ENCODE results near the gene C1orf167. TPM values are rescaled to one million over a fixed set of nuclear protein-coding genes. Genes with fewer than 3 reads are reported as not detected.
A peak's percentile ranks its signal among the peaks of the same experiment; 100 is the strongest.

C1orf167 gene
- total and polyA plus RNA-seq, 2 of the 13 experiments (the other 11 are each of a cell fraction or from before 2014, with no cell fraction given): not detected

DNA sequence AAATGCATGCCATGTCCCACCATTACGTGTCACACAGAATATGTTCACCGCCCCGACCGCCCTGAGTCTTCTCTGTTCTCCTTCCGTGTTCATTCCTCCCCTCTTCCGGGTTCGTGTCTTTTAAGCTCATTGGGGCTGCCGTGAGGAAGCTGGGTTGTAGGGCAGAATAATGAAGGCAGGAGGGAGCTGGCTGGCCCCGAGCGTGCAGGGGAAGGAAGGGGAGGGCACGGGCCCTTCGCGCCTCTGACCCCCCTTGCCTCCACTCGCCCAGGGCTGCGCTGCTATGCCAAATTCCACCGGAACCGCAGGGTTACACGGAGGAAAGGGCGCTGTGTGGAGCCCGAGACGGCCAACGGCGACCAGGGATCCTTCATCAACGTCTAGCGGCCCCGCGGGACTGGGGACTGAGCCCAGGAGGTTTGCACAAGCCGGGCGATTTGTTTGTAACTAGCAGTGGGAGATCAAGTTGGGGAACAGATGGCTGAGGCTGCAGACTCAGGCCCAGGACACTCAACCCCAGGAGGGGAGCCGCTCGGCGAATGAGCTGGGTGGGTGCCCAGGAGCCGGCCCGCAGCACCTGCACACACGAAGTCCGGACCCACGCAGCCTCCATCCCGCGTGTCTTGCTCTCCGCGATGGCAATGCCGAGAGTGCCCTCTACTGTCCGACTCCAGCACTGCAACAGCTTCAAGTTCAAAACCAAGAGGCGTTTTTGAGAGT, 42.5 kb upstream of the C1orf167 start (continued):
- TF ChIP-seq LCORL (IDR thresholded peaks at IDR 0.05) (no peak), LCORL (CRISPR knock-in tag; IDR thresholded peaks at IDR 0.05) (peak; percentile 60; the same call in 1 of the 2 replicates), ZBTB21 (CRISPR knock-in tag; IDR thresholded peaks at IDR 0.05) (no peak), HNF1B (CRISPR knock-in tag; IDR thresholded peaks at IDR 0.05) (0 out of 2 replicates have a peak, but pooled peaks have one; percentile 45), NFKB2 (CRISPR knock-in tag; IDR thresholded peaks at IDR 0.05; ENCODE audit: borderline replicate concordance) (peak; percentile 9; the same call in 1 of the 2 replicates), ZNF24 (IDR thresholded peaks at IDR 0.05) (no peak), ASH2L (IDR thresholded peaks at IDR 0.05; ENCODE audit: insufficient read length, low read depth, low read length) (no peak), TFAP4 (IDR thresholded peaks at IDR 0.05; ENCODE audit: borderline replicate concordance, low read depth) (no peak), ZNF274 (CRISPR knock-in tag; IDR thresholded peaks at IDR 0.05) (0 out of 2 replicates have a peak, but pooled peaks have one; percentile 34)
- TF ChIP-seq, protein P1, sequence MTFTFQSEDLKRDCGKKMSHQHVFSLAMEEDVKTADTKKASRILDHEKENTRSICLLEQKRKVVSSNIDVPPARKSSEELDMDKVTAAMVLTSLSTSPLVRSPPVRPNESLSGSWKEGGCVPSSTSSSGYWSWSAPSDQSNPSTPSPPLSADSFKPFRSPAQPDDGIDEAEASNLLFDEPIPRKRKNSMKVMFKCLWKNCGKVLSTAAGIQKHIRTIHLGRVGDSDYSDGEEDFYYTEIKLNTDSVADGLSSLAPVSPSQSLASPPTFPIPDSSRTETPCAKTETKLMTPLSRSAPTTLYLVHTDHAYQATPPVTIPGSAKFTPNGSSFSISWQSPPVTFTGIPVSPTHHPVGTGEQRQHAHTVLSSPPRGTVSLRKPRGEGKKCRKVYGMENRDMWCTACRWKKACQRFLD (CRISPR knock-in tag; IDR thresholded peaks at IDR 0.05; ENCODE audit: borderline replicate concordance): no peak
- TF ChIP-seq, protein P2, sequence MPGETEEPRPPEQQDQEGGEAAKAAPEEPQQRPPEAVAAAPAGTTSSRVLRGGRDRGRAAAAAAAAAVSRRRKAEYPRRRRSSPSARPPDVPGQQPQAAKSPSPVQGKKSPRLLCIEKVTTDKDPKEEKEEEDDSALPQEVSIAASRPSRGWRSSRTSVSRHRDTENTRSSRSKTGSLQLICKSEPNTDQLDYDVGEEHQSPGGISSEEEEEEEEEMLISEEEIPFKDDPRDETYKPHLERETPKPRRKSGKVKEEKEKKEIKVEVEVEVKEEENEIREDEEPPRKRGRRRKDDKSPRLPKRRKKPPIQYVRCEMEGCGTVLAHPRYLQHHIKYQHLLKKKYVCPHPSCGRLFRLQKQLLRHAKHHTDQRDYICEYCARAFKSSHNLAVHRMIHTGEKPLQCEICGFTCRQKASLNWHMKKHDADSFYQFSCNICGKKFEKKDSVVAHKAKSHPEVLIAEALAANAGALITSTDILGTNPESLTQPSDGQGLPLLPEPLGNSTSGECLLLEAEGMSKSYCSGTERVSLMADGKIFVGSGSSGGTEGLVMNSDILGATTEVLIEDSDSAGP (CRISPR knock-in tag; IDR thresholded peaks at IDR 0.05; ENCODE audit: borderline replicate concordance): peak; percentile 65; the same call in 1 of the 2 replicates
- TF ChIP-seq, protein P3, sequence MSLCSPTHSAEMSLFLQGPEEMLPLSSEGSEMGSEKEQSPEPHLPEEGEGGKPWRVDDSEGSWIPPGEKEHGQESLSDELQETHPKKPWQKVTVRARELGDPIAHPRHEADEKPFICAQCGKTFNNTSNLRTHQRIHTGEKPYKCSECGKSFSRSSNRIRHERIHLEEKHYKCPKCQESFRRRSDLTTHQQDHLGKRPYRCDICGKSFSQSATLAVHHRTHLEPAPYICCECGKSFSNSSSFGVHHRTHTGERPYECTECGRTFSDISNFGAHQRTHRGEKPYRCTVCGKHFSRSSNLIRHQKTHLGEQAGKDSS (CRISPR knock-in tag; IDR thresholded peaks at IDR 0.05; ENCODE audit: borderline replicate concordance, low read depth): peak; percentile 56; the same call in 1 of the 2 replicates

Measured in HepG2 (cell line).